Jurkat, Clone E6-1 (cell line): ENCODE measurements around the gene RAI1.

Experiments used
- DNase-seq: peaks from one replicate; pipeline ENCODE4 v3.0.0-alpha.2; 2011; ENCODE audit warnings: low read depth, low spot score
- H3K4me3 ChIP-seq: 2 replicates; pipeline ENCODE4 v1.5.1; 2011; ENCODE audit warnings: mild to moderate bottlenecking, low read length, control low read depth, moderate library complexity

Gene RAI1

GRCh38 chr17:17841601-17842025, 160.4 kb downstream of the RAI1 start:
- DNase-seq: no peak
- H3K4me3 ChIP-seq: no peak overlapping the region

- DNase-seq: no peak
- no peak overlapping the region for H3K4me3 ChIP-seq
Observed at GRCh38 chr17:17842111-17842876, 161.0 kb downstream of the RAI1 start.

GRCh38 chr17:17843096-17843495, 161.8 kb downstream of the RAI1 start:
- DNase-seq: no peak
- H3K4me3 ChIP-seq: no peak overlapping the region

- H3K4me3 ChIP-seq: no peak overlapping the region
- DNase-seq: no peak
Observed at GRCh38 chr17:17844079-17844478, 162.8 kb downstream of the RAI1 start.

- H3K4me3 ChIP-seq: no peak overlapping the region
- DNase-seq: no peak
Observed at GRCh38 chr17:17844500-17844899, 163.2 kb downstream of the RAI1 start.

GRCh38 chr17:17845046-17845775, 164.0 kb downstream of the RAI1 start:
- H3K4me3 ChIP-seq: no peak overlapping the region
- no peak for DNase-seq

- DNase-seq: no peak
Observed at GRCh38 chr17:17846003-17846402, 164.7 kb downstream of the RAI1 start.

GRCh38 chr17:17846645-17847044, 165.4 kb downstream of the RAI1 start:
- H3K4me3 ChIP-seq: no peak overlapping the region
- DNase-seq: no peak

More at GRCh38 chr17:17846003-17846402, 164.7 kb downstream of the RAI1 start:
- no peak overlapping the region for H3K4me3 ChIP-seq

GRCh38 chr17:17847118-17847689, 165.9 kb downstream of the RAI1 start:
- H3K4me3 ChIP-seq: no peak overlapping the region
- no peak for DNase-seq

GRCh38 chr17:17847726-17848125, 166.5 kb downstream of the RAI1 start:
- H3K4me3 ChIP-seq: no peak overlapping the region
- no peak for DNase-seq

- no peak for DNase-seq
- no peak overlapping the region for H3K4me3 ChIP-seq
Observed at GRCh38 chr17:17848311-17849082, 167.2 kb downstream of the RAI1 start.

- peak overlapping the region; percentile 8; the same call in 1 of the 2 replicates for H3K4me3 ChIP-seq
- DNase-seq: peak; percentile 93
Observed at GRCh38 chr17:17849147-17849820, 168.0 kb downstream of the RAI1 start.

GRCh38 chr17:17849845-17850373, 168.7 kb downstream of the RAI1 start:
- peak; percentile 85 for DNase-seq
- no peak overlapping the region for H3K4me3 ChIP-seq

GRCh38 chr17:17851103-17852002, 170.1 kb downstream of the RAI1 start:
- DNase-seq: no peak
- H3K4me3 ChIP-seq: no peak overlapping the region

GRCh38 chr17:17852930-17853329, 171.7 kb downstream of the RAI1 start:
- H3K4me3 ChIP-seq: no peak overlapping the region
- no peak for DNase-seq

GRCh38 chr17:17853811-17854447, 172.7 kb downstream of the RAI1 start:
- DNase-seq: no peak
- no peak overlapping the region for H3K4me3 ChIP-seq

GRCh38 chr17:17855976-17856375, 174.7 kb downstream of the RAI1 start:
- H3K4me3 ChIP-seq: no peak overlapping the region
- DNase-seq: no peak
